Fibroblast of the aortic adventitia (primary cell): ENCODE measurements around the gene RSRC1. TPM values are rescaled to one million over a fixed set of nuclear protein-coding genes. Genes with fewer than 3 reads are reported as not detected.
A peak's percentile ranks its signal among the peaks of the same experiment; 100 is the strongest.

ENCODE experiments used
- DNase-seq: peaks from one replicate; pipeline ENCODE4 v3.0.0-alpha.2; 2010; ENCODE audit warnings: low read depth
- H3K4me3 ChIP-seq: 2 replicates; pipeline ENCODE4 v1.5.1; 2011; ENCODE audit warnings: low read depth, mild to moderate bottlenecking, control low read depth, low read length, moderate library complexity
- CTCF ChIP-seq: IDR thresholded peaks from 2 replicates; pipeline ENCODE4 v1.5.1; 2011; ENCODE audit warnings: mild to moderate bottlenecking, low read length, control low read depth, inconsistent platforms; ENCODE audit not compliant: insufficient read depth
- total RNA-seq: library from RNA; depleted of rRNA; stranded (reverse); fragments of >200 nt; gene quantifications from 2 replicates; pipeline ENCODE4 v1.2.3, GENCODE V29; 2012; ENCODE audit warnings: low replicate concordance

Gene RSRC1
- total RNA-seq, 1 donor: 45.8 TPM

- no peak for TF ChIP-seq CTCF
- no peak for DNase-seq
- no peak overlapping the region for H3K4me3 ChIP-seq
Measured at GRCh38 chr3:158369279-158369678, 259.4 kb downstream of the RSRC1 start.

- no peak for DNase-seq
- TF ChIP-seq CTCF: no peak
- no peak overlapping the region for H3K4me3 ChIP-seq
Measured at GRCh38 chr3:158379517-158379916, 269.6 kb downstream of the RSRC1 start.

DNA sequence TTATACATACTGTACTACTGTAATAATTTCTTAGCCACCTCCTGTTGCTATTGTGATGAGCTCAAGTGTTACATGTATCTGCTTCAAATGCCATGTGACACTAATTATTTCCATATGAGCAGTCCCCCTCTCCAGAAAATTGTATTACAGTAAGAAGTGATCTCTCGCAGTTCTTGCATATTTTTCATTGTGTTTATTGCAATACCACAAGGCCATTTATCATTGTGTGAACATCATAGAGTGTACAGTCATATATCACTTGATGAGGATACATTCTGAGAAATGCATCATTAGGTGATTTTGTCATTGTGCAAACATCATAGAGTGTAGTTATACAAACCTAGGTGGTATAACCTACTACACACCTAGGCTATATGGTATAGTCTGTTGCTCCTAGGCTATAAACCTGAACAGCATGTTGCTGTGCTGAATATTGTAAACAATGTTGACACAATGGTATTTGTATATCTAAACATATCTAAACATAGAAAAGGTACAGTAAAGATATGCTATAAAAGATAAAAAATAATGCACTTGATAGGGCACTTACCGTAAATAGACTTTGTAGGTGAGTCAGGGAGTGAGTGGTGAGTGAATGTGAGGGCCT is 271.5 kb downstream of the RSRC1 start:
- no peak overlapping the region for H3K4me3 ChIP-seq
- no peak for TF ChIP-seq CTCF
- peak; percentile 47 for DNase-seq

GRCh38 chr3:158382479-158382878 is 272.6 kb downstream of the RSRC1 start:
- no peak overlapping the region for H3K4me3 ChIP-seq
- no peak for DNase-seq
- no peak for TF ChIP-seq CTCF

- no peak for DNase-seq
- H3K4me3 ChIP-seq: no peak overlapping the region
- no peak for TF ChIP-seq CTCF
Measured at GRCh38 chr3:158384019-158384418, 274.1 kb downstream of the RSRC1 start.

DNA sequence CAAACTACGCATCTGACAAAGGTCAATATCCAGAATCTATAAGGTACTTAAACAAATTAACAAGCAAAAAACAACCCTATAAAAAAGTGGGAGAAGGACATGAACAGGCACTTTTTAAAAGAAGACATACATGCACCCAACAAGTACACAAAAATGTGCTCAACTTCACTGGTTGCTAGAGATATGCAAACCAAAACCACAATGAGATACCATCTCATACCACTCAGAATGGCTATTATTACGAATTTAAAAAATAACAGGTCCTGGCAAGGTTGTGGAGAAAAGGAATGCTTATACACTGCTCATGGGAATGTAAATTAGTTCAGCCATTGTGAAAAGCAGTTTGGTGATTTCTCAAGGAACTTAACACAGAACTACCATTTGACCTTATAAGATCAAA is 285.5 kb downstream of the RSRC1 start:
- no peak overlapping the region for H3K4me3 ChIP-seq
- no peak for TF ChIP-seq CTCF
- no peak for DNase-seq

DNA sequence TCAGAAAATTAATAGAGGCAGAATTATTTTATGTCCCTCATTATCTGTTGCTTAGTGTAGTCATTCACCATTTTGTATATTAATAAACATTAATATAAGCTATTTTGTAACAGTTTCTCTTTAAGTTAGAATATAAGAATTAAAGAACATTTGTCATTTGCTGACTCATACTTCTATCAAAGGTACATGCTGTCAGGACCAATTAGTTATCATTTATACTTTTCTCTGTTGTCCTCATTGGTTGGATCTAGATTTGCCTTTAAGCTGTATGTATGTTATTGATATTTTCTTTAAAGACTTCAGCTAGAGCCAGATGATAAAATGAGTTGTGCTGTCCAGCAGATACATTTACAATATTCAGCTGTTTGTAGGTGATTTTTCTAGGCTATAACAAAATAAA is 292.7 kb downstream of the RSRC1 start:
- no peak for DNase-seq
- no peak for TF ChIP-seq CTCF
- no peak overlapping the region for H3K4me3 ChIP-seq
